GM23338 (cell line): ENCODE data around the gene SLC6A11.

Source experiments
- CTCF ChIP-seq, 2 experiments: fragments of 200-600 bp in 1 of 2; sonication (generic) in 1 of 2; conservative IDR thresholded peaks; 2 replicates each; pipeline versions ENCODE4 v1.5.1 to v1.6.1; 2016 to 2017; ENCODE audit warnings: antibody characterized with exemption in 2 of 2, low read depth in 2 of 2, mild to moderate bottlenecking in 2 of 2, moderate library complexity in 1 of 2
- EZH2 ChIP-seq: fragments of 200-600 bp; sonication (generic); IDR thresholded peaks from one replicate; pipeline ENCODE4 v1.8.0; 2017; ENCODE audit warnings: antibody characterized with exemption, mild to moderate bottlenecking, low read depth; ENCODE audit not compliant: unreplicated experiment

GRCh38 chr3:10968401-10968800 lies 152.4 kb downstream of the SLC6A11 start:
- TF ChIP-seq CTCF (conservative IDR thresholded peaks at IDR 0.05; ENCODE audit: low read depth in 2 of 2) (no peak), EZH2 (no peak)
